WERI-Rb-1 (cell line): ENCODE results near the gene TPO.

Source experiments
- DNase-seq: peaks from one replicate; pipeline ENCODE4 v3.0.0-alpha.2; 2020
- H3K27ac ChIP-seq: fragments of 250-450 bp; sonication (Bioruptor Pico); 2 replicates; pipeline ENCODE4 v1.5.1; 2020; ENCODE audit warnings: mild to moderate bottlenecking, moderate library complexity
- H3K27me3 ChIP-seq: fragments of 250-450 bp; sonication (Bioruptor Pico); 2 replicates; pipeline ENCODE4 v1.5.1; 2021; ENCODE audit warnings: mild to moderate bottlenecking, low read depth, moderate library complexity; ENCODE audit not compliant: insufficient read depth, severe bottlenecking
- H3K36me3 ChIP-seq: fragments of 250-450 bp; sonication (Bioruptor Pico); 2 replicates; pipeline ENCODE4 v1.5.1; 2020; ENCODE audit warnings: mild to moderate bottlenecking, moderate library complexity
- H3K4me3 ChIP-seq: 2 replicates; pipeline ENCODE4 v1.5.1; 2011; ENCODE audit warnings: low read depth, mild to moderate bottlenecking, control low read depth, low read length
- H3K9me3 ChIP-seq: fragments of 250-450 bp; sonication (Bioruptor Pico); 2 replicates; pipeline ENCODE4 v1.5.1; 2021; ENCODE audit warnings: mild to moderate bottlenecking, moderate library complexity; ENCODE audit not compliant: severe bottlenecking
- CTCF ChIP-seq: IDR thresholded peaks from 2 replicates; pipeline ENCODE4 v1.5.1; 2011; ENCODE audit warnings: low read depth, mild to moderate bottlenecking, control low read depth, inconsistent platforms, low read length

TPO gene

GRCh38 chr2:1455466-1455865 is 42.2 kb downstream of the TPO start:
- H3K27ac ChIP-seq: no peak overlapping the region
- DNase-seq: peak; percentile 49
- H3K9me3 ChIP-seq: peaks cover 4% of the 10 kb centered on the region
- H3K36me3 ChIP-seq: no peaks in the 10 kb centered on the region
- no peaks in the 10 kb centered on the region for H3K27me3 ChIP-seq
- TF ChIP-seq CTCF: no peak
- no peak overlapping the region for H3K4me3 ChIP-seq

- no peak overlapping the region for H3K27ac ChIP-seq
- H3K4me3 ChIP-seq: no peak overlapping the region
- peaks cover 4% of the 10 kb centered on the region for H3K9me3 ChIP-seq
- no peak for DNase-seq
- no peak for TF ChIP-seq CTCF
- H3K27me3 ChIP-seq: no peaks in the 10 kb centered on the region
- no peaks in the 10 kb centered on the region for H3K36me3 ChIP-seq
Observed at GRCh38 chr2:1458432-1458831, 45.2 kb downstream of the TPO start.

GRCh38 chr2:1459727-1460126 is 46.5 kb downstream of the TPO start:
- TF ChIP-seq CTCF: no peak
- no peak for DNase-seq

GRCh38 chr2:1460851-1461418 is 47.7 kb downstream of the TPO start:
- DNase-seq: no peak
- Histone ChIP-seq H3K36me3 (no peaks in the 10 kb centered on the region), H3K27ac (no peak overlapping the region), H3K27me3 (no peaks in the 10 kb centered on the region), H3K9me3 (no peaks in the 10 kb centered on the region), H3K4me3 (no peak overlapping the region)
- no peak for TF ChIP-seq CTCF

More at GRCh38 chr2:1459727-1460126, 46.5 kb downstream of the TPO start:
- Histone ChIP-seq H3K36me3 (no peaks in the 10 kb centered on the region), H3K27ac (no peak overlapping the region), H3K9me3 (peaks cover 3% of the 10 kb centered on the region), H3K4me3 (no peak overlapping the region), H3K27me3 (no peaks in the 10 kb centered on the region)

GRCh38 chr2:1461507-1462390 is 48.5 kb downstream of the TPO start:
- H3K36me3 ChIP-seq: no peaks in the 10 kb centered on the region
- no peaks in the 10 kb centered on the region for H3K9me3 ChIP-seq
- no peak overlapping the region for H3K4me3 ChIP-seq
- no peak overlapping the region for H3K27ac ChIP-seq
- no peak for DNase-seq
- no peaks in the 10 kb centered on the region for H3K27me3 ChIP-seq
- TF ChIP-seq CTCF: no peak

GRCh38 chr2:1462994-1463393 is 49.7 kb downstream of the TPO start:
- H3K27me3 ChIP-seq: no peaks in the 10 kb centered on the region
- no peak for TF ChIP-seq CTCF
- no peak for DNase-seq
- no peak overlapping the region for H3K4me3 ChIP-seq
- no peak overlapping the region for H3K27ac ChIP-seq
- H3K9me3 ChIP-seq: no peaks in the 10 kb centered on the region
- H3K36me3 ChIP-seq: no peaks in the 10 kb centered on the region
